Tibial artery (tissue), 4 donors: ENCODE data around the gene PIAS1.

Source experiments
- DNase-seq, 2 donors: peaks; one replicate each; pipeline ENCODE4 v3.0.0-alpha.2; 2019
- H3K27ac ChIP-seq, 2 donors: fragments of 200-600 bp; sonication (generic) in 1 of 2; 1 replicate in 1 of 2; 2 replicates in 1 of 2; pipeline ENCODE4 v1.5.1; 2018 to 2019; ENCODE audit warnings: mild to moderate bottlenecking in 1 of 2
- H3K27me3 ChIP-seq, 2 donors: fragments of 200-600 bp; sonication (generic) in 1 of 2; one replicate each; pipeline versions ENCODE4 v1.5.1 to v1.6.0; 2016 to 2019
- H3K36me3 ChIP-seq, 3 donors: fragments of 200-600 bp; sonication (generic) in 2 of 3; one replicate each; pipeline ENCODE4 v1.5.1; 2016 to 2019; ENCODE audit warnings: mild to moderate bottlenecking in 2 of 3
- H3K4me1 ChIP-seq, 4 donors: fragments of 200-600 bp; sonication (generic) in 2 of 4; 1 replicate in 3 of 4; 2 replicates in 1 of 4; pipeline ENCODE4 v1.5.1; 2016 to 2019
- H3K4me3 ChIP-seq, 2 donors: fragments of 200-600 bp; sonication (generic) in 1 of 2; 1 replicate in 1 of 2; 2 replicates in 1 of 2; pipeline ENCODE4 v1.5.1; 2018 to 2019; ENCODE audit warnings: mild to moderate bottlenecking in 2 of 2
- H3K9me3 ChIP-seq, 3 donors: fragments of 200-600 bp; sonication (generic) in 1 of 3; one replicate each; pipeline ENCODE4 v1.5.1; 2016 to 2019
- CTCF ChIP-seq, 2 experiments: fragments of 200-600 bp in 1 of 2; fragments of 450-650 bp in 1 of 2; IDR thresholded peaks; one replicate each; pipeline ENCODE4 v1.5.1; 2017 to 2019; ENCODE audit warnings: antibody characterized with exemption in 2 of 2, mild to moderate bottlenecking in 1 of 2, moderate library complexity in 1 of 2
- intact Hi-C: fragments of 100-400 bp; cut with DNase I; formaldehyde crosslinking; loops from one replicate; pipeline ENCODE4 v1.15.0; 2023; ENCODE audit warnings: low total_unique reads

Gene PIAS1

GRCh38 chr15:68051109-68051508, 3.0 kb upstream of the PIAS1 start:
- Histone ChIP-seq H3K27me3 (no peaks in the 10 kb centered on the region), H3K9me3 (no peaks in the 10 kb centered on the region), H3K4me3 (no peak overlapping the region), H3K36me3 (no peaks in the 10 kb centered on the region), H3K4me1 (peaks cover 0 to 10% (median 8%) of the 10 kb centered on the region in 4 donors), H3K27ac (no peak overlapping the region)
- no peak for DNase-seq
- intact Hi-C loops, result loop anchor here (10.0 kb wide), 2 partner anchors 104 to 186 kb away; no protein-coding TSS in a partner anchor
- no peak for TF ChIP-seq CTCF (IDR thresholded peaks at IDR 0.05)

- H3K27ac ChIP-seq, result no peak overlapping the region
- no peak for TF ChIP-seq CTCF (IDR thresholded peaks at IDR 0.05)
- intact Hi-C loops, result loop anchor here (10.0 kb wide), 2 partner anchors 103 to 187 kb away; no protein-coding TSS in a partner anchor
Observed at GRCh38 chr15:68051907-68052306, 2.2 kb upstream of the PIAS1 start.

GRCh38 chr15:68052431-68052830, 1.7 kb upstream of the PIAS1 start:
- DNase-seq, result no peak
- Histone ChIP-seq H3K4me1 (peaks cover 0 to 24% (median 16%) of the 10 kb centered on the region in 4 donors), H3K27ac (no peak overlapping the region), H3K27me3 (no peaks in the 10 kb centered on the region), H3K36me3 (no peaks in the 10 kb centered on the region), H3K4me3 (no peak overlapping the region), H3K9me3 (no peaks in the 10 kb centered on the region)
- TF ChIP-seq CTCF (IDR thresholded peaks at IDR 0.05), result no peak
- intact Hi-C loops, result loop anchor here (10.0 kb wide), 2 partner anchors 102 to 188 kb away; no protein-coding TSS in a partner anchor

More at GRCh38 chr15:68051907-68052306, 2.2 kb upstream of the PIAS1 start:
- no peak for DNase-seq
- Histone ChIP-seq H3K27me3 (no peaks in the 10 kb centered on the region), H3K9me3 (no peaks in the 10 kb centered on the region), H3K4me1 (peaks cover 0 to 18% (median 12%) of the 10 kb centered on the region in 4 donors), H3K4me3 (no peak overlapping the region), H3K36me3 (no peaks in the 10 kb centered on the region)

- H3K36me3 ChIP-seq, result no peaks in the 10 kb centered on the region
- no peaks in the 10 kb centered on the region for H3K27me3 ChIP-seq
- no peak for DNase-seq
- peaks cover 0 to 29% (median 16%) of the 10 kb centered on the region in 4 donors for H3K4me1 ChIP-seq
- H3K4me3 ChIP-seq, result no peak overlapping the region
- intact Hi-C loops, result loop anchor here (10.0 kb wide), 2 partner anchors 102 to 188 kb away; no protein-coding TSS in a partner anchor
- H3K9me3 ChIP-seq, result no peaks in the 10 kb centered on the region
- no peak overlapping the region for H3K27ac ChIP-seq
- no peak for TF ChIP-seq CTCF (IDR thresholded peaks at IDR 0.05)
Observed at GRCh38 chr15:68053001-68053400, 1.1 kb upstream of the PIAS1 start.

- H3K4me3 ChIP-seq, result peak overlapping the region; percentile 97 to 98
- H3K27ac ChIP-seq, result peak overlapping the region; percentile 92 to 94
- H3K9me3 ChIP-seq, result no peaks in the 10 kb centered on the region
- H3K36me3 ChIP-seq, result no peaks in the 10 kb centered on the region
- peak; percentile 63 to 78 for DNase-seq
- no peaks in the 10 kb centered on the region for H3K27me3 ChIP-seq
- intact Hi-C loops, result loop anchor here (10.0 kb wide), 2 partner anchors 100 to 190 kb away; no protein-coding TSS in a partner anchor
- H3K4me1 ChIP-seq, result peaks cover 0 to 37% (median 19%) of the 10 kb centered on the region in 4 donors
- TF ChIP-seq CTCF (IDR thresholded peaks at IDR 0.05), result no peak
Observed at GRCh38 chr15:68054628-68055223, 611 bp downstream of the PIAS1 start.
